Neural crest cell (in vitro differentiated cells): Measurements from ENCODE around the gene SLC1A2. TPM values are rescaled to one million over a fixed set of nuclear protein-coding genes. Genes with fewer than 3 reads are reported as not detected.

Experiments used
- DNase-seq: peaks from one replicate; pipeline ENCODE4 v3.0.0; 2021; ENCODE audit warnings: low read depth, mixed read lengths, low spot score
- H3K27ac Mint-ChIP-seq: one replicate; pipeline ENCODE4 v1.8.0; 2021; ENCODE audit warnings: mild to moderate bottlenecking, mixed read lengths; ENCODE audit not compliant: unreplicated experiment
- H3K27me3 Mint-ChIP-seq: 2 replicates; pipeline ENCODE4 v1.8.0; 2021; ENCODE audit warnings: low read depth, mild to moderate bottlenecking, mixed read lengths
- H3K36me3 Mint-ChIP-seq: 2 replicates; pipeline ENCODE4 v1.8.0; 2021; ENCODE audit warnings: low read depth, mild to moderate bottlenecking, mixed read lengths
- H3K4me1 Mint-ChIP-seq: 2 replicates; pipeline ENCODE4 v1.8.0; 2021; ENCODE audit warnings: mixed read lengths
- H3K4me3 Mint-ChIP-seq: one replicate; pipeline ENCODE4 v1.8.0; 2021; ENCODE audit warnings: mild to moderate bottlenecking, mixed read lengths
- H3K9me3 Mint-ChIP-seq: 2 replicates; pipeline ENCODE4 v1.8.0; 2021; ENCODE audit warnings: mixed read lengths
- total RNA-seq: library from RNA; stranded (reverse); gene quantifications from 2 replicates; pipeline ENCODE4 v1.2.1, GENCODE V29; 2021
- TF ChIP-seq, protein P1 (sequence below): fragments of 200-600 bp; sonication (generic); conservative IDR thresholded peaks from 2 replicates; pipeline ENCODE4 v1.5.0; 2021; ENCODE audit warnings: antibody characterized with exemption, mild to moderate bottlenecking

Gene SLC1A2
- total RNA-seq, 1 donor from 2014 or later = 2.7 TPM

DNA sequence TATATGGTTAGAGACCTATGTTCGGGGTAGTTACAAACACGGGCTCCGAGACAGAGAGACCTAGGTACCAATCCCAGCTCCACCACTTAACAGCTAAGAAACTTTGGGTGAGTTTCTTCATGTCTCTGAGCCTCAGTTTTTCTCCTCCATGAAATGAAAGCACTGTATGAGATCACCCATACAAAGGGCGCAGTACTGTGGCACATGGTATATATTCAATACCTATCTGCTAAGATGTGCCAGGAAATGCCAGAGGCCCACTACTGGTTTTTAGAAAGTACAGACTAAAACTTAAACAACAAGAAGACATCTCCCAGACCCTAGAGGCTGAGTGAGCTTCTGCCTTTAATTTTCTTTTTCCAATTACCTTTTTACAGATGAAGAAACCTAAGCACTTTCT, 69.5 kb downstream of the SLC1A2 start:
- no peak overlapping the region for H3K27ac Mint-ChIP-seq
- H3K4me3 Mint-ChIP-seq = no peak overlapping the region
- no peaks in the 10 kb centered on the region for H3K27me3 Mint-ChIP-seq
- no peaks in the 10 kb centered on the region for H3K9me3 Mint-ChIP-seq
- DNase-seq = no peak
- H3K36me3 Mint-ChIP-seq = no peaks in the 10 kb centered on the region
- peaks cover 15% of the 10 kb centered on the region for H3K4me1 Mint-ChIP-seq
- TF ChIP-seq, protein P1, sequence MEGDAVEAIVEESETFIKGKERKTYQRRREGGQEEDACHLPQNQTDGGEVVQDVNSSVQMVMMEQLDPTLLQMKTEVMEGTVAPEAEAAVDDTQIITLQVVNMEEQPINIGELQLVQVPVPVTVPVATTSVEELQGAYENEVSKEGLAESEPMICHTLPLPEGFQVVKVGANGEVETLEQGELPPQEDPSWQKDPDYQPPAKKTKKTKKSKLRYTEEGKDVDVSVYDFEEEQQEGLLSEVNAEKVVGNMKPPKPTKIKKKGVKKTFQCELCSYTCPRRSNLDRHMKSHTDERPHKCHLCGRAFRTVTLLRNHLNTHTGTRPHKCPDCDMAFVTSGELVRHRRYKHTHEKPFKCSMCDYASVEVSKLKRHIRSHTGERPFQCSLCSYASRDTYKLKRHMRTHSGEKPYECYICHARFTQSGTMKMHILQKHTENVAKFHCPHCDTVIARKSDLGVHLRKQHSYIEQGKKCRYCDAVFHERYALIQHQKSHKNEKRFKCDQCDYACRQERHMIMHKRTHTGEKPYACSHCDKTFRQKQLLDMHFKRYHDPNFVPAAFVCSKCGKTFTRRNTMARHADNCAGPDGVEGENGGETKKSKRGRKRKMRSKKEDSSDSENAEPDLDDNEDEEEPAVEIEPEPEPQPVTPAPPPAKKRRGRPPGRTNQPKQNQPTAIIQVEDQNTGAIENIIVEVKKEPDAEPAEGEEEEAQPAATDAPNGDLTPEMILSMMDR = no peak

DNA sequence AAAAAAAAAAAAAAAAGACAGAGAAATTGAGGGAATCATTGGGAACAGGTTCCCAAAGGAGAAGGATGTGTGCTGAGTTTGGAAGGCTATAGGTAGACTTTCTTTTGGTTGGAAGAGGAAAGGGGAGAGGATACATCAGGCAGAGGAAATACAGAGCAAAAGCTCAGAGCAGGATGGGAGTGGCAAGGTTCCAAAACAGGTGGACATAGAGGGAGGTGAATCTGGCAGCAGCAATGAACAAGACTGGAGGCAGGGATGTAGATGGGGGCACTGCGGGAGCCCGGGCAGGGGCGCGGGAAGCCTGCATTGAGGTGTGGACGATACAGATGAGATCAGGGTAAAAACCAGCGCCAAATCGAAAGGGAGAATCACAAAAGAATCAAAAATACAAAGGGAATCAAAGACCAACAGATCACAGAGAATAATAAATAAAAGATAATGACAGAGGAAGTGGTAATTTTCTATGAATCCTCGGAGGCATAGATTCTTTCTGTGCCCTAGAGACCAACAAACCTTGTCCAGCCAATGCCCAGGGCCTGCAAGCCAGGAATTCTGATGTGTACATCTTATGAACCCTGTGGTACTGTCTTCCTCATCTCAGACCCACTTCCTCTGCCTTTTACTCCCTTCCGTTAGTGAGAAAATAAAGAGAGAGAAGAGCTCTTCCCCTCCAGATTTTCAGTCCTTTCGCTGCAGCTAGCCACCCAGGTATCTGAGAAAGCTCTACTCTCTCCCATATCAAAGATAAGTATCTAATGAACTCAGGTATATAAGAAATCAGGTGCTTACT, 70.3 kb downstream of the SLC1A2 start:
- Mint-ChIP-seq H3K9me3 (no peaks in the 10 kb centered on the region), H3K27ac (peak overlapping the region; percentile 69), H3K27me3 (no peaks in the 10 kb centered on the region), H3K4me3 (no peak overlapping the region), H3K4me1 (peaks cover 23% of the 10 kb centered on the region), H3K36me3 (no peaks in the 10 kb centered on the region)
- TF ChIP-seq, protein P1 = no peak
- DNase-seq = no peak

DNA sequence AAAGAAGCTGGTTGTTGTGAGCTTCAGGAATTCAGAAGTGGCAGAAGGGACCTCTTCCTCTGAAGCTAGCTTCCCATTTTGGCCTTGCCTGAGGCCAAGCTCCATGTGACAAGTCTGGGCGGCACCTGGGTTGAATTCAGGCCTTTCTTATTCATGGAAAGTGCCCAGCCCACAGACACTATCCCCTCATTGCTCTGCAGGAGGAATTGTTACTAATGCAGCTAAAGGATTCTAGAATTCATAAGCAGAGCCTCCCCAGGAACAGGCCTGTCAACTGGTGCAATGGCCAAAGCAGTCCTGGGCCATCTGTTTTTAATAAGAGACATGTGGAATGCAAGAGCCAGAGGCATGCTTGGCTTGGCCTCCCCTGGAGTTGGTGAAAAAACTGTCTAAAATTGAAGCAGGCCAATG, 71.4 kb downstream of the SLC1A2 start:
- no peaks in the 10 kb centered on the region for H3K36me3 Mint-ChIP-seq
- TF ChIP-seq, protein P1 = no peak
- no peak overlapping the region for H3K4me3 Mint-ChIP-seq
- no peak overlapping the region for H3K27ac Mint-ChIP-seq
- H3K4me1 Mint-ChIP-seq = peaks cover 27% of the 10 kb centered on the region
- H3K27me3 Mint-ChIP-seq = no peaks in the 10 kb centered on the region
- no peak for DNase-seq
- H3K9me3 Mint-ChIP-seq = no peaks in the 10 kb centered on the region

DNA sequence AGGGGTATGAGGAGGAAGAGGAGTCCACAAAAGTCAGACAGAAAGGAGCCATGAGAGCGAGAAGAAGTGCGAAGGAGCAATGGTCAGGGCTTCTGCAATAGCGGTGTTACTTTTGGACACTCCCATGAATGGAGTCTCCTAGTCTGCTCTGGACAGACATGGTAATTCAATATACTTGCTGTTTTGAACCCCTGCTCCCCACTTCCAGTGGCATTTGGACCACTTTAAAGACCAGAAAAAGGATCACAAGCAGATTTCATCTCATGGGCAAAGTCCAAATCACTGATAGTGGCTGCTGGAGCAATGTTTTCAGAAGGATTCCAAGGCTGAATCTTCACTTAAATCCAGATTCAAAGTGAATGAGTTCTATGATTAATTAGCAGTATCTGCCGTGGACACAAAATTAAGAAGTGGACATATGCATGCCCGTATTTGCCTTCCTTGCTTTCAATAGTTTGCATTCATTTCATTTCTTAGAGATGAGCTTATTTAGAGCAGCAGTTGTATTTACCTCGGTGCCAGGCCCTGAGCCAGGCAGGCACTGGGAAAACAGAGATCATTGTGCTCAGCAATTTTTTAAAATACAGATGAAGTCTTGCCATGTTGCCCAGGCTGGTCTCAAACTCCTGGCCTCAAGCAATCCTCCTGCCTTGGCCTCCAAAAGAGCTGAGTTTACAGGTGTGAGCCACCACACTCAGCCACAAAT, 72.0 kb downstream of the SLC1A2 start:
- TF ChIP-seq, protein P1 = no peak
- H3K9me3 Mint-ChIP-seq = no peaks in the 10 kb centered on the region
- no peak for DNase-seq
- peaks cover 27% of the 10 kb centered on the region for H3K4me1 Mint-ChIP-seq
- H3K27me3 Mint-ChIP-seq = no peaks in the 10 kb centered on the region
- no peaks in the 10 kb centered on the region for H3K36me3 Mint-ChIP-seq
- H3K27ac Mint-ChIP-seq = no peak overlapping the region
- H3K4me3 Mint-ChIP-seq = no peak overlapping the region

DNA sequence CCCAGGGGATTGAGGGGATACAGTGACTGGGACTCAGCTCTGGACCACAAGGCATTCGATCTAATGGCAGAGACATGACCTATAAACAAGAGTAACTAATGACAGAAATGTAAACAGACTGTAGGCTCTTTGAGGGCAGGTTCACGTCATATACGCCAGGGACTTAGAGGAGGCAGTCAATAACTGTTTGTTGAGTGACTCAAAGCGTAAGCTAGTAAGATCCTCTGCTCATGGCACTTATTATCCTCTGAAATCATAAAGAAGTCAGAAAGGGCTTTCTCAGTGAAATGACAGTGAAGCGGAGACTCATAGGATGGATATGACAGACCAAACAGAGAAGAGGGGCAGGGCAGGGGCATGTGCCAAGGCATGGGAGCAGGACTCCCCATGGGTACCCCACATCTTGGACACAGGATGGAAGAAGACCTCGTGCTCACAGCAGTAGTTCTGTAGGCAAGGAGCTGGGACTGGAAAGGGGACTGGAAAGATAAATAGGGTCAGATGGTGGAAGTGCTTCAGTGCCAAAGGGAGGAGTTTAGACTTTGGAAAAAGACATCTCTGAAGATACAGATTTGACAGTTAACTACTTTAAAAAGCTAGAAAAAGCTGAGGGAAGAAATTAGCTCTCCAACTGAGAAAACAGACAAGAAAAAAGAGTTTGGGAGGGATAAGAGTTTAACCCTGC, 72.7 kb downstream of the SLC1A2 start:
- Mint-ChIP-seq H3K27me3 (no peaks in the 10 kb centered on the region), H3K4me1 (peaks cover 27% of the 10 kb centered on the region), H3K36me3 (no peaks in the 10 kb centered on the region), H3K9me3 (no peaks in the 10 kb centered on the region), H3K4me3 (no peak overlapping the region), H3K27ac (peak overlapping the region; percentile 72)
- TF ChIP-seq, protein P1 = no peak
- DNase-seq = no peak
